ENCODE measurements around the gene PICK1.

DNA sequence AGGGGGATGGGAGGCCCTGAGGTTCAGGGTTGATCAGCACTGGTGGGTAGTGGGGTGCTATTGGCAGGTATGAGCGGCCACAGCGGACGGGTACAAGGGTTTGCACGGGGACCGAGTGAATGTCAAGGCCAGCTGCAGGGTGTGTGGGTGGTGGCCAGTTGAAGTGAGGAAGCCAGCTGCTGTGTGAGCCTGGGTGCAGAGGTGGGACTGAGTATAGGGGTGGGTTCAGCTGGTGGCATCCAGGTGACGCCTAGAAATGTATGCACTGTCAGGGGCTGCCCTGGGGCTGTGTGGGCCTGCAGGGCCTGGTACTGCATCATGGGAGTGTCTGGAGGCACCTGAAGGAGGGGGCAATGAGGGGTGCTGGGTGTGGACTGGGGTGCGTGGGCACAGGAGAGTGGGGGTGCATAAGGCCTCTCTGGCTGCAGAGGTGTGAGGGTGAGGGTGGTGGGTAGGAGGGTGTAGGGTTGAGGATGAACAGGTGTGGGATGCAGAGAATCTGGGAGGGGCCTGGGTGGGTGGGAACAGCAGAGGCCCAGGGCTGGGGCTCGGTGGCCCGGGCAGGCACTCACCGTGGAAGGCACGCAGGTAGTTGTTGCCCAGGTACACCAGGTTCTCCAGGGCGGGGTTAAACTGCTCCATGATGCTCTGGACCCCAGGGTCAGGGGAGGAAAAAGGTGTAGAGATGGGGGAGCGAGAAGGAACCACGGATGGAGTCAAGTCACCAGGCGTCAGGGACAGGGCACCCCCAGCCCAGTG, 51.5 kb downstream of the PICK1 start:
- no peak for TF ChIP-seq EZH2 (IDR thresholded peaks at IDR 0.05; ENCODE audit: insufficient read depth, low read length)
- TF ChIP-seq, protein P1, sequence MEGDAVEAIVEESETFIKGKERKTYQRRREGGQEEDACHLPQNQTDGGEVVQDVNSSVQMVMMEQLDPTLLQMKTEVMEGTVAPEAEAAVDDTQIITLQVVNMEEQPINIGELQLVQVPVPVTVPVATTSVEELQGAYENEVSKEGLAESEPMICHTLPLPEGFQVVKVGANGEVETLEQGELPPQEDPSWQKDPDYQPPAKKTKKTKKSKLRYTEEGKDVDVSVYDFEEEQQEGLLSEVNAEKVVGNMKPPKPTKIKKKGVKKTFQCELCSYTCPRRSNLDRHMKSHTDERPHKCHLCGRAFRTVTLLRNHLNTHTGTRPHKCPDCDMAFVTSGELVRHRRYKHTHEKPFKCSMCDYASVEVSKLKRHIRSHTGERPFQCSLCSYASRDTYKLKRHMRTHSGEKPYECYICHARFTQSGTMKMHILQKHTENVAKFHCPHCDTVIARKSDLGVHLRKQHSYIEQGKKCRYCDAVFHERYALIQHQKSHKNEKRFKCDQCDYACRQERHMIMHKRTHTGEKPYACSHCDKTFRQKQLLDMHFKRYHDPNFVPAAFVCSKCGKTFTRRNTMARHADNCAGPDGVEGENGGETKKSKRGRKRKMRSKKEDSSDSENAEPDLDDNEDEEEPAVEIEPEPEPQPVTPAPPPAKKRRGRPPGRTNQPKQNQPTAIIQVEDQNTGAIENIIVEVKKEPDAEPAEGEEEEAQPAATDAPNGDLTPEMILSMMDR (IDR thresholded peaks at IDR 0.05; ENCODE audit: insufficient read depth, low read depth, low read length): no peak

Data from astrocyte (in vitro differentiated cells and primary cell).